Measurements from ENCODE around the gene CHIC2.
"Not testable (repeated sequence)": the region's sequence is repeated elsewhere in the genome, so short reads cannot be mapped to it uniquely, and the experiment has no call there.

The CHIC2 gene

GRCh38 chr4:54064317-54065111, at the start of gene CHIC2:
CHIC2 (minus strand) TSS chr4:54064605; CDS start chr4:54064300, 305 bp downstream.
- DNase-seq: peak; percentile 96

- not testable (repeated sequence) for DNase-seq
Observed at GRCh38 chr4:54113206-54113605, 48.8 kb upstream of the CHIC2 start.

GRCh38 chr4:54110019-54110416, 45.6 kb upstream of the CHIC2 start:
- no peak for DNase-seq

- DNase-seq: no peak
Observed at GRCh38 chr4:54109241-54110018, 45.0 kb upstream of the CHIC2 start.

GRCh38 chr4:54107951-54108748, 43.7 kb upstream of the CHIC2 start:
- peak; percentile 76 for DNase-seq

GRCh38 chr4:54104907-54105306, 40.5 kb upstream of the CHIC2 start:
- peak; percentile 95 for DNase-seq

- no peak for DNase-seq
Observed at GRCh38 chr4:54103190-54103574, 38.8 kb upstream of the CHIC2 start.

GRCh38 chr4:54102531-54103106, 38.2 kb upstream of the CHIC2 start:
- no peak for DNase-seq

GRCh38 chr4:54101190-54102041, 37.0 kb upstream of the CHIC2 start:
- DNase-seq: no peak

GRCh38 chr4:54100595-54101189, 36.3 kb upstream of the CHIC2 start:
- peak; percentile 51 for DNase-seq

- no peak for DNase-seq
Observed at GRCh38 chr4:54099748-54100574, 35.6 kb upstream of the CHIC2 start, which contains the start of gene GSX2. GSX2 (plus strand) TSS chr4:54100163; CDS start chr4:54100345, 182 bp downstream.

- no peak for DNase-seq
Observed at GRCh38 chr4:54099287-54099747, 34.9 kb upstream of the CHIC2 start.

GRCh38 chr4:54098375-54098774, 34.0 kb upstream of the CHIC2 start:
- no peak for DNase-seq

- no peak for DNase-seq
Observed at GRCh38 chr4:54097152-54097551, 32.7 kb upstream of the CHIC2 start.

GRCh38 chr4:54096295-54096962, 32.0 kb upstream of the CHIC2 start:
- DNase-seq: no peak

GRCh38 chr4:54095110-54095825, 30.9 kb upstream of the CHIC2 start:
- DNase-seq: no peak

GRCh38 chr4:54094451-54094850, 30.0 kb upstream of the CHIC2 start:
- no peak for DNase-seq

- DNase-seq: no peak
Observed at GRCh38 chr4:54093324-54094240, 29.2 kb upstream of the CHIC2 start.

Data from inflammatory macrophage treated with lipopolysaccharide for 4 hours (primary cell).